HL-60 (cell line): ENCODE measurements around the gene EAPP.
"Not testable (repeated sequence)": the region's sequence is repeated elsewhere in the genome, so short reads cannot be mapped to it uniquely, and the experiment has no call there.

Experiments
- DNase-seq, 2 experiments: peaks; one replicate each; pipeline ENCODE4 v3.0.0-alpha.2; 2010 to 2020; ENCODE audit warnings: low read depth in 1 of 2, low spot score in 1 of 2
- H3K27ac ChIP-seq: fragments of 250-450 bp; sonication (Bioruptor Pico); replicated peaks from 2 replicates; pipeline ENCODE4 v1.5.1; 2020; ENCODE audit warnings: mild to moderate bottlenecking, moderate library complexity
- H3K27me3 ChIP-seq: fragments of 250-450 bp; sonication (Bioruptor Pico); 2 replicates; pipeline ENCODE4 v1.5.1; 2021; ENCODE audit warnings: mild to moderate bottlenecking, moderate library complexity; ENCODE audit not compliant: insufficient read depth, poor library complexity, severe bottlenecking
- H3K4me3 ChIP-seq: replicated peaks from 2 replicates; pipeline ENCODE4 v1.5.1; 2011; ENCODE audit warnings: mild to moderate bottlenecking, control low read depth, low read length; ENCODE audit not compliant: insufficient read depth
- CTCF ChIP-seq: IDR thresholded peaks from one replicate; pipeline ENCODE4 v1.5.1; 2011; ENCODE audit warnings: low read length, control low read depth, inconsistent platforms; ENCODE audit not compliant: insufficient read depth
- GABPA ChIP-seq: IDR thresholded peaks from 2 replicates; pipeline ENCODE4 v1.6.1; 2012; ENCODE audit warnings: low read depth
- POLR2AphosphoS5 ChIP-seq: IDR thresholded peaks from 2 replicates; pipeline ENCODE4 v1.6.1; 2012; ENCODE audit warnings: low read depth
- SPI1 ChIP-seq: IDR thresholded peaks from 2 replicates; pipeline ENCODE4 v1.6.1; 2012; ENCODE audit warnings: low read depth, mild to moderate bottlenecking, borderline replicate concordance
- TF ChIP-seq, protein P1 (sequence below): IDR thresholded peaks from 2 replicates; pipeline ENCODE4 v1.6.1; 2012; ENCODE audit warnings: low read depth; ENCODE audit not compliant: insufficient replicate concordance

EAPP gene

GRCh38 chr14:34522496-34522895, 17.0 kb downstream of the EAPP start:
- TF ChIP-seq, protein P1, sequence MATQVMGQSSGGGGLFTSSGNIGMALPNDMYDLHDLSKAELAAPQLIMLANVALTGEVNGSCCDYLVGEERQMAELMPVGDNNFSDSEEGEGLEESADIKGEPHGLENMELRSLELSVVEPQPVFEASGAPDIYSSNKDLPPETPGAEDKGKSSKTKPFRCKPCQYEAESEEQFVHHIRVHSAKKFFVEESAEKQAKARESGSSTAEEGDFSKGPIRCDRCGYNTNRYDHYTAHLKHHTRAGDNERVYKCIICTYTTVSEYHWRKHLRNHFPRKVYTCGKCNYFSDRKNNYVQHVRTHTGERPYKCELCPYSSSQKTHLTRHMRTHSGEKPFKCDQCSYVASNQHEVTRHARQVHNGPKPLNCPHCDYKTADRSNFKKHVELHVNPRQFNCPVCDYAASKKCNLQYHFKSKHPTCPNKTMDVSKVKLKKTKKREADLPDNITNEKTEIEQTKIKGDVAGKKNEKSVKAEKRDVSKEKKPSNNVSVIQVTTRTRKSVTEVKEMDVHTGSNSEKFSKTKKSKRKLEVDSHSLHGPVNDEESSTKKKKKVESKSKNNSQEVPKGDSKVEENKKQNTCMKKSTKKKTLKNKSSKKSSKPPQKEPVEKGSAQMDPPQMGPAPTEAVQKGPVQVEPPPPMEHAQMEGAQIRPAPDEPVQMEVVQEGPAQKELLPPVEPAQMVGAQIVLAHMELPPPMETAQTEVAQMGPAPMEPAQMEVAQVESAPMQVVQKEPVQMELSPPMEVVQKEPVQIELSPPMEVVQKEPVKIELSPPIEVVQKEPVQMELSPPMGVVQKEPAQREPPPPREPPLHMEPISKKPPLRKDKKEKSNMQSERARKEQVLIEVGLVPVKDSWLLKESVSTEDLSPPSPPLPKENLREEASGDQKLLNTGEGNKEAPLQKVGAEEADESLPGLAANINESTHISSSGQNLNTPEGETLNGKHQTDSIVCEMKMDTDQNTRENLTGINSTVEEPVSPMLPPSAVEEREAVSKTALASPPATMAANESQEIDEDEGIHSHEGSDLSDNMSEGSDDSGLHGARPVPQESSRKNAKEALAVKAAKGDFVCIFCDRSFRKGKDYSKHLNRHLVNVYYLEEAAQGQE: no peak
- no peak for TF ChIP-seq GABPA
- no peak for TF ChIP-seq POLR2AphosphoS5
- TF ChIP-seq CTCF: no peak
- no peak for TF ChIP-seq SPI1
- Histone ChIP-seq H3K4me3 (no peak overlapping the region), H3K27me3 (no peaks in the 10 kb centered on the region), H3K27ac (no peak overlapping the region)
- no peak for DNase-seq

- not testable (repeated sequence) for H3K27me3 ChIP-seq, DNase-seq, H3K4me3 ChIP-seq, H3K27ac ChIP-seq
These were observed 18.4 kb downstream of the EAPP start for GRCh38 chr14:34521071-34521470.

DNA sequence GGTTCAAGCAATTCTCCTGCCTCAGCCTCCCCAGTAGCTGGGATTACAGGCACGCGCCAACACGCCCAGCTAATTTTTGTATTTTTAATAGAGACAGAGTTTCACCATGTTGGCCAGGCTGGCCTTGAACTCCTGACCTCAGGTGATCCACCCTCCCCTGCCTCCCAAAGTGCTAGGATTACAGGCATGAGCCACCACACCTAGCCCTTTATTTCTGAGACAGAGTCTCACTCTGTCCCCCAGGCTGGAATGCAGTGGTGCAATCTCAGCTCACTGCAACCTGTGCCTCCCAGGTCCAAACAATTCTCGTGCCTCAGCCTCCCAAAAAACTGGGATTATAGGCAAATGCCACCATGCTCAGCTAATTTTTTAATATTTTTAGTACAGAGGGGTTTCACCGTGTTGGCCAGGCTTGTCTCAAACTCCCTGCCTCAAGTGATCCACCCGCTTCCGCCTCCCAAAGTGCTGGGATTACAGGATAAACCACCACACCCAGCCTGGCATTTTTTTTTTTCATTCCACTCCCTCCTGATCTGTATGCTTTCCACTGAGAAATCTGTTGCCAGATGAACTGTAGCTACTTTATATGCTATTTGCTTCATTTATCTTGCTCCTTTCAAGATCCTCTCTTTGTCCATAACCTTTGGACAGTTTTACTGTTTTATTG, 19.1 kb downstream of the EAPP start:
- H3K4me3 ChIP-seq, DNase-seq, H3K27ac ChIP-seq, H3K27me3 ChIP-seq: not testable (repeated sequence)

GRCh38 chr14:34507884-34508283, 31.6 kb downstream of the EAPP start:
- Histone ChIP-seq H3K4me3 (no peak overlapping the region), H3K27me3 (no peaks in the 10 kb centered on the region), H3K27ac (no peak overlapping the region)
- no peak for DNase-seq
- TF ChIP-seq SPI1 (no peak), POLR2AphosphoS5 (no peak), GABPA (no peak), CTCF (no peak)
- TF ChIP-seq, protein P1: no peak

- no peak for DNase-seq
- H3K27ac ChIP-seq: no peak overlapping the region
- TF ChIP-seq POLR2AphosphoS5: no peak
- no peak for TF ChIP-seq CTCF
- TF ChIP-seq, protein P1: no peak
- no peak for TF ChIP-seq SPI1
- no peak for TF ChIP-seq GABPA
- H3K4me3 ChIP-seq: no peak overlapping the region
- no peaks in the 10 kb centered on the region for H3K27me3 ChIP-seq
These were observed 32.0 kb downstream of the EAPP start for GRCh38 chr14:34507459-34507858.

DNA sequence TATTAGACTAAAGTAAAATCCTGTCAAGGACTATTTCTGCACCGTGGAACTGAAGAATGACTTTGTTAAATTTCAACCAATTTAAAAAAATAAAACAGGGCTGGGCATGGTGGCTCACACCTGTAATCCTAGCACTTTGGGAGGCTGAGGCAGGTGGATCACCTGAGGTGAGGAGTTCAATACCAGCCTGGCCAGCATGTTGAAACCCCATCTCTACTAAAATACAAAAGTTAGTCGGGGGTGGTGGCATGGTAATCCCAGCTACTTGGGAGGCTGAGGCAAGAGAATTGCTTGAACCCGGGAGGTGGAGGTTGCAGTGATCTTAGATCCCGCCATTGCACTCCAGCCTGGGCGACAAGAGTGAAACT, 34.4 kb downstream of the EAPP start:
- not testable (repeated sequence) for H3K27ac ChIP-seq, H3K27me3 ChIP-seq, H3K4me3 ChIP-seq, DNase-seq
